ENCODE results near the gene CHMP2B. TPM values are rescaled to one million over a fixed set of nuclear protein-coding genes. Genes with fewer than 3 reads are reported as not detected.

Gene CHMP2B
- total RNA-seq, 4 donors from 2014 or later, result 30.3 to 37.0 (median 36.6) TPM

- TF ChIP-seq POLR2A (IDR thresholded peaks at IDR 0.05) (no peak), CTCF (IDR thresholded peaks at IDR 0.05) (no peak)
- intact Hi-C loops (cut with DNase I; ENCODE audit: low total_unique reads), result no loop called here
- WGBS, 2 donors, result 49% methylated on average over 2 of the region's 2 CpGs
- H3K4me3 ChIP-seq (ENCODE audit: low read depth, poor library complexity, severe bottlenecking), result no peak overlapping the region
- DNase-seq (ENCODE audit: low spot score in 2 of 2), result no peak
Observed at GRCh38 chr3:87191175-87191574, 35.9 kb upstream of the CHMP2B start.

GRCh38 chr3:87191641-87192040, 35.5 kb upstream of the CHMP2B start:
- no peak overlapping the region for H3K4me3 ChIP-seq (ENCODE audit: low read depth, poor library complexity, severe bottlenecking)
- TF ChIP-seq CTCF (IDR thresholded peaks at IDR 0.05) (no peak), POLR2A (IDR thresholded peaks at IDR 0.05) (no peak)
- DNase-seq (ENCODE audit: low spot score in 2 of 2), result no peak
- intact Hi-C loops (cut with DNase I; ENCODE audit: low total_unique reads), result no loop called here

GRCh38 chr3:87196879-87197278, 30.2 kb upstream of the CHMP2B start:
- H3K4me3 ChIP-seq (ENCODE audit: low read depth, poor library complexity, severe bottlenecking), result no peak overlapping the region
- WGBS, 2 donors, result 19 to 55% methylated on average over 1 of the region's 1 CpG
- TF ChIP-seq POLR2A (IDR thresholded peaks at IDR 0.05) (no peak), CTCF (IDR thresholded peaks at IDR 0.05) (no peak)
- DNase-seq (ENCODE audit: low spot score in 2 of 2), result peak in 1 of 2 donors; percentile 21
- intact Hi-C loops (cut with DNase I; ENCODE audit: low total_unique reads), result no loop called here

- WGBS, 2 donors, result 71 to 74% methylated on average over 4 of the region's 4 CpGs
- no peak overlapping the region for H3K4me3 ChIP-seq (ENCODE audit: low read depth, poor library complexity, severe bottlenecking)
- DNase-seq (ENCODE audit: low spot score in 2 of 2), result no peak
- TF ChIP-seq CTCF (IDR thresholded peaks at IDR 0.05) (no peak), POLR2A (IDR thresholded peaks at IDR 0.05) (no peak)
- intact Hi-C loops (cut with DNase I; ENCODE audit: low total_unique reads), result no loop called here
Observed at GRCh38 chr3:87197531-87197930, 29.6 kb upstream of the CHMP2B start.

GRCh38 chr3:87198774-87199173, 28.3 kb upstream of the CHMP2B start:
- intact Hi-C loops (cut with DNase I; ENCODE audit: low total_unique reads), result no loop called here
- H3K4me3 ChIP-seq (ENCODE audit: low read depth, poor library complexity, severe bottlenecking), result no peak overlapping the region
- TF ChIP-seq POLR2A (IDR thresholded peaks at IDR 0.05) (no peak), CTCF (IDR thresholded peaks at IDR 0.05) (no peak)
- DNase-seq (ENCODE audit: low spot score in 2 of 2), result no peak

- 73 to 75% methylated on average over 2 of the region's 2 CpGs for WGBS, 2 donors
- H3K4me3 ChIP-seq (ENCODE audit: low read depth, poor library complexity, severe bottlenecking), result no peak overlapping the region
- TF ChIP-seq CTCF (IDR thresholded peaks at IDR 0.05) (no peak), POLR2A (IDR thresholded peaks at IDR 0.05) (no peak)
- intact Hi-C loops (cut with DNase I; ENCODE audit: low total_unique reads), result no loop called here
- no peak for DNase-seq (ENCODE audit: low spot score in 2 of 2)
Observed at GRCh38 chr3:87199628-87200027, 27.5 kb upstream of the CHMP2B start.
